HCT116 (cell line): ENCODE data around the gene PCNX1. TPM values are rescaled to one million over a fixed set of nuclear protein-coding genes. Genes with fewer than 3 reads are reported as not detected.

Experiments used
- ATAC-seq: fragments of 200-7000 bp; cut with Tn5 transposase; 2 replicates; pipeline ENCODE4 v1.9.1; 2020; ENCODE audit warnings: mild to moderate bottlenecking, moderate library complexity
- BruUV-seq: library from RNA; stranded (reverse); fragments of 400-500 nt; replicated peaks from 2 replicates; lab custom pipeline; 2021; lab: Mats Ljungman, UMichigan
- CTCF ChIA-PET: fragments of 300-600 bp; sonication (Branson Sonifier 250); formaldehyde crosslinking; loops from one replicate; lab custom pipeline; 2021; ENCODE audit warnings: antibody characterized with exemption; lab: Charles Lee
- POLR2A ChIA-PET: fragments of 300-600, 350-600 bp; sonication (Branson Sonifier 250); formaldehyde crosslinking; loops from one replicate; lab custom pipeline; 2021; ENCODE audit warnings: antibody characterized with exemption; lab: Charles Lee
- RAD21 ChIA-PET, 2 experiments: fragments of 300-600 bp; sonication (Branson Sonifier 250); formaldehyde crosslinking; loops; one replicate each; lab custom pipeline; 2023; ENCODE audit warnings: low total read pairs in 2 of 2; ENCODE audit not compliant: uncharacterized antibody in 2 of 2, unreplicated experiment in 2 of 2, low non-redundant PET in 1 of 2; lab: Charles Lee
- DNase-seq: peaks from one replicate; pipeline ENCODE4 v3.0.0-alpha.2; 2010; ENCODE audit warnings: low read depth, low spot score
- H2AFZ ChIP-seq: fragments of 200-600 bp; shearing (Covaris generic), sonication (generic); 2 replicates; pipeline ENCODE4 v1.6.1; 2017; ENCODE audit warnings: low read depth, mixed run types, mixed read lengths, antibody characterized with exemption, low read length; ENCODE audit not compliant: poor library complexity, severe bottlenecking
- H3K27ac ChIP-seq: 2 replicates; pipeline ENCODE4 v1.5.1; 2012; ENCODE audit warnings: low read depth, low read length
- H3K27me3 ChIP-seq: fragments of 200-600 bp; sonication (generic); 2 replicates; pipeline ENCODE4 v1.6.1; 2016; ENCODE audit warnings: mixed run types, low read length, mixed read lengths; ENCODE audit not compliant: insufficient read depth
- H3K36me3 ChIP-seq, 2 experiments: fragments of 200-500 bp in 1 of 2; fragments of 200-600 bp in 1 of 2; sonication (Bioruptor generic) in 1 of 2; sonication (generic) in 1 of 2; 2 replicates each; pipeline versions ENCODE4 v1.5.1 to v1.6.1; 2014 to 2016; ENCODE audit warnings: low read length in 2 of 2, inconsistent platforms in 1 of 2, mixed read lengths in 1 of 2, mixed run types in 1 of 2; ENCODE audit not compliant: insufficient read depth in 2 of 2, control insufficient read depth in 1 of 2
- H3K4me1 ChIP-seq, 2 experiments: fragments of 200-600 bp in 1 of 2; sonication (generic) in 1 of 2; 2 replicates each; pipeline versions ENCODE4 v1.5.1 to v1.6.1; 2012 to 2017; ENCODE audit warnings: low read length in 2 of 2, inconsistent platforms in 1 of 2, mild to moderate bottlenecking in 1 of 2, mixed read lengths in 1 of 2, mixed run types in 1 of 2, moderate library complexity in 1 of 2; ENCODE audit not compliant: insufficient read depth in 2 of 2, control insufficient read depth in 1 of 2
- H3K4me2 ChIP-seq: fragments of 200-600 bp; sonication (generic); 2 replicates; pipeline ENCODE4 v1.6.1; 2017; ENCODE audit warnings: mixed run types, low read length, mixed read lengths
- H3K4me3 ChIP-seq, 2 experiments: fragments of 200-600 bp in 1 of 2; sonication (generic) in 1 of 2; replicated peaks in 1 of 2; 2 replicates each; pipeline ENCODE4 v1.5.1; 2011 to 2016; ENCODE audit warnings: low read length in 2 of 2, control low read depth in 1 of 2, low read depth in 1 of 2, mild to moderate bottlenecking in 1 of 2, mixed read lengths in 1 of 2, mixed run types in 1 of 2
- H3K79me2 ChIP-seq: fragments of 200-600 bp; sonication (generic); 2 replicates; pipeline ENCODE4 v1.6.1; 2017; ENCODE audit warnings: mild to moderate bottlenecking, mixed run types, low read length, moderate library complexity, mixed read lengths; ENCODE audit not compliant: insufficient read depth
- H3K9ac ChIP-seq: fragments of 200-600 bp; sonication (generic); 2 replicates; pipeline ENCODE4 v1.6.1; 2016; ENCODE audit warnings: low read length, mixed read lengths
- H3K9me2 ChIP-seq: fragments of 200-600 bp; sonication (generic), shearing (Covaris generic); 2 replicates; pipeline ENCODE4 v1.6.1; 2017; ENCODE audit warnings: mixed run types, mild to moderate bottlenecking, moderate library complexity; ENCODE audit not compliant: insufficient read depth
- H3K9me3 ChIP-seq, 2 experiments: fragments of 200-500 bp in 1 of 2; fragments of 200-600 bp in 1 of 2; sonication (Bioruptor generic) in 1 of 2; sonication (generic) in 1 of 2; 2 replicates each; pipeline ENCODE4 v1.6.1; 2014 to 2017; ENCODE audit warnings: low read length in 2 of 2, mixed read lengths in 2 of 2, inconsistent platforms in 1 of 2, low read depth in 1 of 2, mild to moderate bottlenecking in 1 of 2, mixed run types in 1 of 2, moderate library complexity in 1 of 2; ENCODE audit not compliant: control insufficient read depth in 1 of 2, insufficient read depth in 1 of 2
- H4K20me1 ChIP-seq: fragments of 200-600 bp; sonication (generic), shearing (Covaris generic); 2 replicates; pipeline ENCODE4 v1.6.1; 2017; ENCODE audit warnings: mixed run types, mild to moderate bottlenecking, moderate library complexity; ENCODE audit not compliant: insufficient read depth
- FOSL1 ChIP-seq: IDR thresholded peaks from 2 replicates; pipeline ENCODE4 v1.6.1; 2012; ENCODE audit warnings: low read depth
- JUND ChIP-seq: IDR thresholded peaks from 2 replicates; pipeline ENCODE4 v1.6.1; 2012
- POLR2A ChIP-seq: IDR thresholded peaks from 2 replicates; pipeline ENCODE4 v1.7.0; 2011; ENCODE audit warnings: borderline replicate concordance; ENCODE audit not compliant: insufficient read depth, insufficient read length; ENCODE audit errors: extremely low read depth
- POLR2AphosphoS5 ChIP-seq: IDR thresholded peaks from 2 replicates; pipeline ENCODE4 v1.6.1; 2011; ENCODE audit warnings: mild to moderate bottlenecking, low read depth, low read length, moderate library complexity
- SP1 ChIP-seq: IDR thresholded peaks from 2 replicates; pipeline ENCODE4 v1.6.1; 2012; ENCODE audit warnings: low read depth
- SRF ChIP-seq: IDR thresholded peaks from 2 replicates; pipeline ENCODE4 v1.6.1; 2012; ENCODE audit warnings: low read depth
- TCF7L2 ChIP-seq: IDR thresholded peaks from 2 replicates; pipeline ENCODE4 v1.7.0; 2011; ENCODE audit warnings: borderline replicate concordance, inconsistent platforms; ENCODE audit not compliant: insufficient read depth, insufficient read length; ENCODE audit errors: extremely low read depth
- ZFX ChIP-seq: fragments of 450-650 bp; IDR thresholded peaks from 2 replicates; pipeline ENCODE4 v1.6.1; 2017
- ZNF274 ChIP-seq: fragments of 200-500 bp; sonication (Bioruptor generic); IDR thresholded peaks from 2 replicates; pipeline ENCODE4 v1.6.1; 2014; ENCODE audit warnings: mild to moderate bottlenecking, low read depth, low read length, inconsistent platforms
- intact Hi-C: fragments of 100-400 bp; cut with micrococcal nuclease; formaldehyde crosslinking; loops from 2 replicates; pipeline ENCODE4 v1.10.0; 2022
- total RNA-seq: library from RNA; stranded (reverse); gene quantifications from one replicate; pipeline ENCODE4 v1.2.1, GENCODE V29; 2021; ENCODE audit not compliant: unreplicated experiment
- TF ChIP-seq, protein P1 (sequence below): IDR thresholded peaks from 2 replicates; pipeline ENCODE4 v1.6.1; 2011; ENCODE audit warnings: mild to moderate bottlenecking, low read length, moderate library complexity; ENCODE audit not compliant: insufficient replicate concordance; ENCODE audit errors: extremely low read depth

Gene PCNX1
- total RNA-seq, 1 experiment from 2014 or later, result 52.2 TPM

DNA sequence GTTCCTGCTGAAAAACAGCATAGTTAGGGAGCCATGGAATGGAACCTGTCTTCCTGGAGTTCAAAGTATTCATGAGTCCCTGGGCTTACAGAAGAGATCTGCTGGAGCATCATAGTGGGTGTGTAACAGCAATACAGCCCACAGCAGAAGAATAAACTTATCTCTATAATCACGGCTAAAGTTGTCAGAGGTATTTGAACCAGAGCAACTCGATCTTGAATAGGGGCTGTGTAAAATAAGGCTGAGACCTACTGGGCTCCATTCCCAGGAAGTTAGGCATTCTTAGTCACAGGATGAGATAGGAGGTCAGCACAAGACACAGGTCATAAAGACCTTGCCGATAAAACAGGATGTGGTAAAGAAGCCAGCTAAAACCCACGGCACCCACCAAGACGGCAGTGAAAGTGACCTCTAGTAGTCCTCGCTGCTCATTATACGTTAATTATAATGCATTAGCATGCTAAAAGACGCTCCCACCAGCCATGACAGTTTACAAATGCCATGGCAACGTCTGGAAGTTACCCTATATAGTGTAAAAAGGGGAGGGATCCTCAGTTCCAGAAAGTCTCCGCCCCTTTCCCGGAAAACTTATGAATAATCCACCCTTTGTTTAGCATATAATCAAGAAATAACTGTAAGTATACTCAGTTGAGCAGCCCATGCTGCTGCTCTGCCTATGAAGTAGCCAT lies 223.4 kb downstream of the PCNX1 start:
- ATAC-seq, result peak; percentile 69
- Histone ChIP-seq H2AFZ (peak overlapping the region; percentile 68), H3K9me2 (no peaks in the 10 kb centered on the region)

DNA sequence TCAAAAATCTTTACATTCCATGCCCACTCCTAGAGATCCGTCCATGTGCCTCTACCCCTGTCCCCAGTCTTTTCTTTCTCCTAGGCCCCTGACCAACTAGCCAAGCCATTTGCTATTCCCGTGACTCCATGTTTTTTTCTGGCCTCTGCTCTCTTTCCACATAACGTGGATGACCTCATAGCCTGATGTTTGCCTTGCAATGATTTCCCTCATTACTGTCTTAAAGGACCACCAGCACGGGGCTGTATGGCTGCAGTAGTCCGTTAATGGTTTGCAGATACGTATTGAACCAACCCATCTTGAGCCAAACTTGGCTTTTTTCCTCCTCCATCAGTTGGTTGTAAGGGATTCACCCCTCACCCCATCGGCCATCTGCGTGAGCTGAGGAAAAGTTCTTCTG lies 226.0 kb downstream of the PCNX1 start:
- Histone ChIP-seq H3K4me1 (peaks cover 4 to 16% of the 10 kb centered on the region in 2 experiments; a peak in 3 of 4 replicates), H3K27ac (no peak overlapping the region), H4K20me1 (no peaks in the 10 kb centered on the region), H3K79me2 (no peaks in the 10 kb centered on the region), H3K9me3 (no peaks in the 10 kb centered on the region), H3K27me3 (no peaks in the 10 kb centered on the region), H3K9ac (no peak overlapping the region), H3K4me3 (no peak overlapping the region), H3K4me2 (no peak overlapping the region), H3K9me2 (no peaks in the 10 kb centered on the region), H2AFZ (no peak overlapping the region), H3K36me3 (no peaks in the 10 kb centered on the region)
- TF ChIP-seq POLR2AphosphoS5 (no peak), ZNF274 (no peak), TCF7L2 (no peak), SRF (no peak), ZFX (no peak)
- ATAC-seq, result no peak
- BruUV-seq, result no TSS peak
- no peak for DNase-seq
- POLR2A ChIA-PET, result no interaction called here
- CTCF ChIA-PET, result no interaction called here
- intact Hi-C loops, result no loop called here
- RAD21 ChIA-PET, result no interaction called here

More for the DNA sequence above, 223.4 kb downstream of the PCNX1 start:
- Histone ChIP-seq H3K4me1 (peaks cover 4 to 16% of the 10 kb centered on the region in 2 experiments; a peak in 3 of 4 replicates), H4K20me1 (no peaks in the 10 kb centered on the region), H3K36me3 (no peaks in the 10 kb centered on the region), H3K9ac (peak overlapping the region; percentile 14; the same call in 1 of the 2 replicates), H3K27me3 (no peaks in the 10 kb centered on the region), H3K27ac (no peak overlapping the region), H3K79me2 (no peaks in the 10 kb centered on the region), H3K9me3 (no peaks in the 10 kb centered on the region), H3K4me2 (peak overlapping the region; percentile 69), H3K4me3 (peak overlapping the region in 1 of 2 experiments; percentile 30; a peak in 1 of 4 replicates)
- DNase-seq, result no peak
- POLR2A ChIA-PET, result no interaction called here
- intact Hi-C loops, result no loop called here
- CTCF ChIA-PET, result no interaction called here
- TF ChIP-seq SP1 (peak; percentile 40; the same call in 1 of the 2 replicates), FOSL1 (peak; percentile 38), JUND (peak; percentile 23; the same call in 1 of the 2 replicates), POLR2A (no peak)
- TF ChIP-seq, protein P1, sequence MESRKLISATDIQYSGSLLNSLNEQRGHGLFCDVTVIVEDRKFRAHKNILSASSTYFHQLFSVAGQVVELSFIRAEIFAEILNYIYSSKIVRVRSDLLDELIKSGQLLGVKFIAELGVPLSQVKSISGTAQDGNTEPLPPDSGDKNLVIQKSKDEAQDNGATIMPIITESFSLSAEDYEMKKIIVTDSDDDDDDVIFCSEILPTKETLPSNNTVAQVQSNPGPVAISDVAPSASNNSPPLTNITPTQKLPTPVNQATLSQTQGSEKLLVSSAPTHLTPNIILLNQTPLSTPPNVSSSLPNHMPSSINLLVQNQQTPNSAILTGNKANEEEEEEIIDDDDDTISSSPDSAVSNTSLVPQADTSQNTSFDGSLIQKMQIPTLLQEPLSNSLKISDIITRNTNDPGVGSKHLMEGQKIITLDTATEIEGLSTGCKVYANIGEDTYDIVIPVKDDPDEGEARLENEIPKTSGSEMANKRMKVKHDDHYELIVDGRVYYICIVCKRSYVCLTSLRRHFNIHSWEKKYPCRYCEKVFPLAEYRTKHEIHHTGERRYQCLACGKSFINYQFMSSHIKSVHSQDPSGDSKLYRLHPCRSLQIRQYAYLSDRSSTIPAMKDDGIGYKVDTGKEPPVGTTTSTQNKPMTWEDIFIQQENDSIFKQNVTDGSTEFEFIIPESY, result no peak
- RAD21 ChIA-PET, result no interaction called here
- BruUV-seq, result no TSS peak
